Breast epithelium (tissue), 3 donors: ENCODE data around the gene MFSD6.

ENCODE experiments used
- POLR2AphosphoS5 ChIP-seq, 3 donors: sonication (generic); formaldehyde crosslinking; IDR thresholded peaks; one replicate each; pipeline ENCODE4 v1.6.1; 2017; ENCODE audit warnings: antibody characterized with exemption in 3 of 3
- TF ChIP-seq, protein P1 (sequence below), 3 donors: fragments of 450-650 bp; IDR thresholded peaks; one replicate each; pipeline ENCODE4 v1.5.1; 2016 to 2017; ENCODE audit warnings: antibody characterized with exemption in 3 of 3, mild to moderate bottlenecking in 3 of 3, moderate library complexity in 3 of 3

DNA sequence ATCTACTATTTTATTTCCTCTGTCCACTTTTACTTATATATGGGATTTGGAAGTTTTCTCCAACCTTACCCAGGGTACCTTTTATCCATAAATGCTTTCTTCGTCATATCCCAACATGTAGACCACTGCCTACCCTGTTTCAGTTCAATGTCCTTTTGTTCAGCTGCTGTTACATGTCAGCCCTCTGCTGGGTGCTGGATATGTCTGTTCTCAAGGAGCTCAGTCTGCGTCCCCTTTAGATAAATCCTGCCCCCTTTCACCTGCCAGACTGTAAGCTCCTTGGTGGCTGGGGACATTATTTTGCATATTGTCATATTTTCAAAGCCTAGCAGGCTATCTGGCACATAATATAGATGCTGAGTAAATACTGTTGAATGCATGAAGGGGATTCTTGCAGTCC lies 73.2 kb downstream of the MFSD6 start:
- TF ChIP-seq, protein P1, sequence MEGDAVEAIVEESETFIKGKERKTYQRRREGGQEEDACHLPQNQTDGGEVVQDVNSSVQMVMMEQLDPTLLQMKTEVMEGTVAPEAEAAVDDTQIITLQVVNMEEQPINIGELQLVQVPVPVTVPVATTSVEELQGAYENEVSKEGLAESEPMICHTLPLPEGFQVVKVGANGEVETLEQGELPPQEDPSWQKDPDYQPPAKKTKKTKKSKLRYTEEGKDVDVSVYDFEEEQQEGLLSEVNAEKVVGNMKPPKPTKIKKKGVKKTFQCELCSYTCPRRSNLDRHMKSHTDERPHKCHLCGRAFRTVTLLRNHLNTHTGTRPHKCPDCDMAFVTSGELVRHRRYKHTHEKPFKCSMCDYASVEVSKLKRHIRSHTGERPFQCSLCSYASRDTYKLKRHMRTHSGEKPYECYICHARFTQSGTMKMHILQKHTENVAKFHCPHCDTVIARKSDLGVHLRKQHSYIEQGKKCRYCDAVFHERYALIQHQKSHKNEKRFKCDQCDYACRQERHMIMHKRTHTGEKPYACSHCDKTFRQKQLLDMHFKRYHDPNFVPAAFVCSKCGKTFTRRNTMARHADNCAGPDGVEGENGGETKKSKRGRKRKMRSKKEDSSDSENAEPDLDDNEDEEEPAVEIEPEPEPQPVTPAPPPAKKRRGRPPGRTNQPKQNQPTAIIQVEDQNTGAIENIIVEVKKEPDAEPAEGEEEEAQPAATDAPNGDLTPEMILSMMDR (IDR thresholded peaks at IDR 0.05) = no peak
- TF ChIP-seq POLR2AphosphoS5 (IDR thresholded peaks at IDR 0.05) = no peak
